Ectodermal cell (in vitro differentiated cells): Measurements from ENCODE around the gene WDHD1.
"Not testable (repeated sequence)": the region's sequence is repeated elsewhere in the genome, so short reads cannot be mapped to it uniquely, and the experiment has no call there.

Experiments
- H3K27ac ChIP-seq: 2 replicates; pipeline ENCODE4 v1.7.0; 2013; ENCODE audit warnings: mild to moderate bottlenecking, low read depth, low read length; ENCODE audit not compliant: insufficient read depth, poor library complexity, severe bottlenecking
- H3K27me3 ChIP-seq: 2 replicates; pipeline ENCODE4 v1.7.0; 2013; ENCODE audit warnings: mild to moderate bottlenecking, low read length; ENCODE audit not compliant: insufficient read depth, control insufficient read depth, poor library complexity, severe bottlenecking
- H3K36me3 ChIP-seq: one replicate; pipeline ENCODE4 v1.7.0; 2013; ENCODE audit warnings: low read length; ENCODE audit not compliant: control insufficient read depth, insufficient read depth
- H3K4me1 ChIP-seq: one replicate; pipeline ENCODE4 v1.7.0; 2013; ENCODE audit warnings: low read length; ENCODE audit not compliant: control insufficient read depth, insufficient read depth
- H3K4me3 ChIP-seq: 2 replicates; pipeline ENCODE4 v1.7.0; 2013; ENCODE audit warnings: low read depth, low read length, control low read depth; ENCODE audit not compliant: insufficient read depth
- H3K9me3 ChIP-seq: 2 replicates; pipeline ENCODE4 v1.7.0; 2013; ENCODE audit warnings: mild to moderate bottlenecking, low read length, moderate library complexity; ENCODE audit not compliant: control insufficient read depth
- WGBS, 2 experiments: methylation state at CpG; one replicate each; pipeline ENCODE4 v1.1.7; 2013; ENCODE audit warnings: missing lambda C conversion rate in 2 of 2; 5-methylcytosine and 5-hydroxymethylcytosine counted together

WDHD1 gene

DNA sequence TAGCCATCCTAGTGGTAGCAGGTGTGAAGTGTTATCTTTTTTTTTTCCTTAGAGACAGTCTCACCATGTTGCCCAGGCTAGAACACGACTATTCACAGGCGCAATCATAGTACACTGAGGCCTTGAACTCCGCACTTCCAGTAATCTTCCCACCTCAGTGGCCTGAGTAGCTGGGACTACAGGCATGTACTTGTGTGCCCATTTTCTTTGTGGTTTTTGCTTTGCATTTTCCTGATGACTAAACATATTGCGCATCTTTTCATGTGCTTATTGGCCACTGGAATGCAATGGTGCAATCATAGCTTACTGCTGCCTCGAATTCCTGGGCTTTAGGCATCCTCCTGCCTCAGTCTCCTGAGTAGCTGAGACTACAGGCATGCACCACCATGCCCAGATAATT is 90.9 kb downstream of the WDHD1 start:
- Histone ChIP-seq H3K4me1 (no peaks in the 10 kb centered on the region), H3K27ac (no peak overlapping the region), H3K9me3 (no peaks in the 10 kb centered on the region), H3K27me3 (no peaks in the 10 kb centered on the region), H3K4me3 (no peak overlapping the region), H3K36me3 (no peaks in the 10 kb centered on the region)
- WGBS, 2 experiments = 95 to 98% methylated on average over 5 of the region's 5 CpGs

GRCh38 chr14:54935100-54935499 is 91.8 kb downstream of the WDHD1 start:
- Histone ChIP-seq H3K4me1 (no peaks in the 10 kb centered on the region), H3K27ac (no peak overlapping the region), H3K27me3 (no peaks in the 10 kb centered on the region), H3K9me3 (no peaks in the 10 kb centered on the region), H3K36me3 (no peaks in the 10 kb centered on the region), H3K4me3 (no peak overlapping the region)
- 50% methylated on average over 2 of the region's 2 CpGs for WGBS, 2 experiments

DNA sequence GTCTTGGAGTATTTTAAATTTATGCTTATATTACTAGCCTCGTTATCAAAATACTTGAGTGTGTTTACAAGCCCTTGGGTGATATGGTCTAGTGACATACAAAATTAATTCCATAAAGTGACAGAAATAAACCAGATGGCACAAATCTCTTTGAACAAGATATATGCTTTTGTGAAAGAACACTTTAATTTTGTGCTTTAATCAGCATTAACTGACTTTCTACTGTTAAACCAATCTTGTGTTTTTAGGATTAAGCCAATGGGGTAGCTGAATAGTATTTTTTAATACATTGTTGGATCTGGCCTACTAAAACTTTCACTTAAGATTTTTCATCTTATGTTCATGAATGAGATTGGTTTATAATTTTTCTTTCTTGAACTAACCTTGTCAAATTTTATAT is 93.9 kb downstream of the WDHD1 start:
- Histone ChIP-seq H3K36me3 (no peaks in the 10 kb centered on the region), H3K9me3 (no peaks in the 10 kb centered on the region), H3K4me1 (no peaks in the 10 kb centered on the region), H3K4me3 (no peak overlapping the region), H3K27ac (no peak overlapping the region), H3K27me3 (no peaks in the 10 kb centered on the region)
- WGBS, 2 experiments = 100% methylated on average over 1 of the region's 1 CpG; no CpG with 5 or more reads in 1 of the 2 experiments

- Histone ChIP-seq H3K4me3 (no peak overlapping the region), H3K27ac (no peak overlapping the region), H3K36me3 (no peaks in the 10 kb centered on the region), H3K4me1 (no peaks in the 10 kb centered on the region), H3K9me3 (no peaks in the 10 kb centered on the region), H3K27me3 (no peaks in the 10 kb centered on the region)
- WGBS, 2 experiments = 95 to 100% methylated on average over 2 of the region's 3 CpGs
Observed at GRCh38 chr14:54931598-54932340, 95.1 kb downstream of the WDHD1 start.

DNA sequence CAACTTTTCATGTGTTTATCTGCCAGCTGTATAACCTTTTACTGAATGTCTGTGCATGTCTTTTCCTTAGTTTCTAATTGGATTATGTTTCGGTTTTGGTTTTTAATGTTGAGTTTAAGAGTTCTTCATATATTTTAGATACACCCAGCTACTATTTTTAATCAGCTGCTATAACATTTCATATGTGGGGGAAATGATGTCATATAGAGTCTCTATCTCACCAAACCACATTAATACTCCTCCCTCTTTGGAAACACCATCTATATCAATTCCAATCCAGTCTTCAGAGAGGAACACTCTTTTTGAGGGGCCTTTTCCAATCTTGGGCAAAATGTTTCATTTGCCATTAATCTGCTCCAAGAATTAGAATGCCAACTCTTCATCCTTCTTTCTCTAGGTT is 95.8 kb downstream of the WDHD1 start:
- no peak overlapping the region for H3K27ac ChIP-seq
- H3K4me1 ChIP-seq = no peaks in the 10 kb centered on the region
- H3K36me3 ChIP-seq = no peaks in the 10 kb centered on the region
- H3K4me3 ChIP-seq = no peak overlapping the region
- H3K9me3 ChIP-seq = no peaks in the 10 kb centered on the region
- WGBS, 2 experiments = no CpG with 5 or more reads among the region's 1 CpG
- no peaks in the 10 kb centered on the region for H3K27me3 ChIP-seq

- H3K27ac ChIP-seq = no peak overlapping the region
- H3K9me3 ChIP-seq = no peaks in the 10 kb centered on the region
- H3K4me1 ChIP-seq = no peaks in the 10 kb centered on the region
- H3K36me3 ChIP-seq = no peaks in the 10 kb centered on the region
- H3K4me3 ChIP-seq = no peak overlapping the region
- H3K27me3 ChIP-seq = no peaks in the 10 kb centered on the region
Observed at GRCh38 chr14:54929556-54929955, 97.3 kb downstream of the WDHD1 start.

DNA sequence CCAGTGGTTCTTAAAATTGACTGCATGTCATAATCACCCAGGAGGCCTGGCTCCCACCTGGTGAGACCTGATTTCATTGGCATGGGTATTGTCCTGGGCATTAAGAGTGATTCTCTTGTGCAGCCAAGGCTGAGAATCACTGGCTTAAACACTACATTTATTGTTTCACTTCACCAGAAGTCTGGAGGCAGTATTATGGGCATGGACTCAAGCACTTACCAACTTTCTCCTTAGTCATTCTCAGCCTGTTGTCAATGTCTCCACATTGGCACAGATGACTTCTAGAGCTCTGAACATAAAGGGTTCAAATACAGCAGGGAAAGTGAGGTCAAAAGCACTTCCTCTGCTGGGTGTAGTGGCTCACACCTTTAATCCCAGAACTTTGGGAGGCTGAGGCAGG is 98.7 kb downstream of the WDHD1 start:
- H3K4me3 ChIP-seq = no peak overlapping the region
- no peak overlapping the region for H3K27ac ChIP-seq
- no peaks in the 10 kb centered on the region for H3K9me3 ChIP-seq
- no peaks in the 10 kb centered on the region for H3K27me3 ChIP-seq
- H3K4me1 ChIP-seq = no peaks in the 10 kb centered on the region
- H3K36me3 ChIP-seq = no peaks in the 10 kb centered on the region

DNA sequence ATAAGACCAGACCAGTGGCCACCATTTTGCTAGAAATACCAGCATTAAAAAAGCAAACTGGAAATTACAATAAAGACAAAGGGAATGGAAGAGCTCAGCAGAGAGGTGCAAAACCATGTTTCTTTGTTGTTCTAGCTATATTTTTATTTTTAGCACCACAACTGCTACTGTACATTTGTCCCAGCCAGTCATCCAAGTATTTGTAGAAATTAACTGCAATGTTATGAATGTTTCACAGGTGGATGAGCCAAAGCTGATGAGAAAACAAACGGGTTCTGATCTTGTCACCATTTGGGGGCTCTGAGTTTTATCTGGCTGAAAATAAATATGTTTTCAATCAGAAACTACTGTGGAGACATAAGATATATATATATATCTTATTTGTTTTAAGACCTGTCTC is 99.3 kb downstream of the WDHD1 start:
- no peak overlapping the region for H3K27ac ChIP-seq
- H3K36me3 ChIP-seq = no peaks in the 10 kb centered on the region
- no peaks in the 10 kb centered on the region for H3K27me3 ChIP-seq
- no peaks in the 10 kb centered on the region for H3K9me3 ChIP-seq
- whole genome bisulfite sequencing, 2 experiments = 94 to 100% methylated on average over 1 of the region's 1 CpG
- no peaks in the 10 kb centered on the region for H3K4me1 ChIP-seq
- H3K4me3 ChIP-seq = no peak overlapping the region

- H3K4me3 ChIP-seq, H3K9me3 ChIP-seq, H3K27ac ChIP-seq, H3K36me3 ChIP-seq, H3K27me3 ChIP-seq, H3K4me1 ChIP-seq: not testable (repeated sequence)
- WGBS, 2 experiments = 93 to 94% methylated on average over 3 to 5 of the region's 5 CpGs
Observed at GRCh38 chr14:54926570-54926969, 100.3 kb downstream of the WDHD1 start.

DNA sequence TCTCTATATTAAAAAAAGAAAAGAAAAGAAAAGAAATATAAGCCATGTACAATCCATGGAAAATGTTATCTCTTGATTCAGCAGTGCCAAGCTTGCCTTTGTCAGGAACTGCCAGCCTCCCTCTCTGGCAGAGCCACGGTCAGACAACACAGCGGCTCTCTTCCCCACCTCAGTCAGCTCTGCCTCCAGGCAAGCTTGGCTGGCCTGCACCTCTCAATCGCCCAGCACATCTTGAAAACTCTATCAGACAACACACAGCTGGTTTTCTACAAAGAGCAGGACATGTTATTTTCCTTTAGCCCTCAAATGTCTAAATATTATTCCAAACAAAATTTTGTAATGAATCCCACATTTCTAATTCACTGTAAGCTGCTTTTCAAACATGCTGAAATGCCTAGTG is 104.3 kb downstream of the WDHD1 start:
- Histone ChIP-seq H3K4me3 (no peak overlapping the region), H3K27me3 (no peaks in the 10 kb centered on the region), H3K9me3 (no peaks in the 10 kb centered on the region), H3K36me3 (no peaks in the 10 kb centered on the region), H3K4me1 (no peaks in the 10 kb centered on the region), H3K27ac (no peak overlapping the region)
- WGBS, 2 experiments = 83 to 86% methylated on average over 3 of the region's 3 CpGs

GRCh38 chr14:54920052-54920451 is 106.8 kb downstream of the WDHD1 start:
- H3K4me3 ChIP-seq = no peak overlapping the region
- no peaks in the 10 kb centered on the region for H3K36me3 ChIP-seq
- H3K27me3 ChIP-seq = no peaks in the 10 kb centered on the region
- no peaks in the 10 kb centered on the region for H3K9me3 ChIP-seq
- H3K27ac ChIP-seq = no peak overlapping the region
- H3K4me1 ChIP-seq = no peaks in the 10 kb centered on the region
- 94 to 97% methylated on average over 1 of the region's 1 CpG for WGBS, 2 experiments
